Measurements from ENCODE around the gene SORD. TPM values are rescaled to one million over a fixed set of nuclear protein-coding genes. Genes with fewer than 3 reads are reported as not detected.
"Not testable (repeated sequence)": the region's sequence is repeated elsewhere in the genome, so short reads cannot be mapped to it uniquely, and the experiment has no call there.

The SORD gene
- 100 to 1,000 TPM; 197 to 593 TPM for total RNA-seq

- H3K4me3 ChIP-seq, result peak within 1 kb of the TSS; percentile 59 to 64
- intact Hi-C loops (cut with DNase I), result no loop called here
- no peaks in the 10 kb centered on the region for H3K4me1 ChIP-seq (replicated peaks)
- no peaks in the 10 kb centered on the region for H3K9me3 ChIP-seq
- peak within 1 kb of the TSS; percentile 84 to 87 for H3K27ac ChIP-seq
- H3K27me3 ChIP-seq (replicated peaks; ENCODE audit: insufficient read depth), result no peaks in the 10 kb centered on the region
- H3K36me3 ChIP-seq, result no peaks in the 10 kb centered on the region
- WGBS, result 2% methylated on average over 40 of the region's 48 CpGs
- peak; percentile 81 for TF ChIP-seq POLR2AphosphoS5 (IDR thresholded peaks at IDR 0.05)
- peak; percentile 64 for TF ChIP-seq POLR2A (IDR thresholded peaks at IDR 0.05)
- TF ChIP-seq CTCF (IDR thresholded peaks at IDR 0.05), result no peak
- peak; percentile 92 for DNase-seq (ENCODE audit: low spot score)
These were observed at the start of gene SORD for GRCh38 chr15:45022871-45023658. Gene SORD, plus strand, starts transcription at chr15:45023195. Its CDS starts 89 bp downstream, at chr15:45023284.

- H3K36me3 ChIP-seq, result not testable (repeated sequence)
These were observed 46.8 kb upstream of the SORD start for GRCh38 chr15:44976183-44976582.

DNA sequence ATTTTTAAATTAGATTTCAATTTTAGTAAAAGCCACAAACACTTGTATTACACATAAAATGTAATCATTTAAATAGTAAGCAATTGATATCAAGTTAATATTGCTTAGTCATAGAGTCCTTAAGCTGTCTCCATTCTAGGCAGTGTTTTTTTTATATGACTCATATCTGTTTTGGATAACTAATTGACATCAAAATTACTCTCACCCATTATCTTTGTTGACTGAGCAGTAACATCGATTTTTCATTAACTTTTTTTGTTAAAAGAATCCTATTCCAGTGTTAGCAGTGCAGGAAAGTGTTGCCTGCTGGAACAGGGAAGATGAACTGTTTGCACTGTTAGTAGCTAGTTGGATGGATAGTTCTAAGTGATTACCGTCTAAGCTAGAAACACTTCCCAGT is 45.2 kb upstream of the SORD start:
- DNase-seq (ENCODE audit: low spot score), result not testable (repeated sequence)
- WGBS, result 45% methylated on average over 2 of the region's 2 CpGs

More at GRCh38 chr15:44976183-44976582, 46.8 kb upstream of the SORD start:
- H3K27ac ChIP-seq; DNase-seq (ENCODE audit: low spot score); intact Hi-C loops (cut with DNase I); H3K27me3 ChIP-seq (replicated peaks; ENCODE audit: insufficient read depth); H3K4me3 ChIP-seq; H3K9me3 ChIP-seq; H3K4me1 ChIP-seq (replicated peaks): not testable (repeated sequence)
- WGBS, result 100% methylated on average over 3 of the region's 3 CpGs

DNA sequence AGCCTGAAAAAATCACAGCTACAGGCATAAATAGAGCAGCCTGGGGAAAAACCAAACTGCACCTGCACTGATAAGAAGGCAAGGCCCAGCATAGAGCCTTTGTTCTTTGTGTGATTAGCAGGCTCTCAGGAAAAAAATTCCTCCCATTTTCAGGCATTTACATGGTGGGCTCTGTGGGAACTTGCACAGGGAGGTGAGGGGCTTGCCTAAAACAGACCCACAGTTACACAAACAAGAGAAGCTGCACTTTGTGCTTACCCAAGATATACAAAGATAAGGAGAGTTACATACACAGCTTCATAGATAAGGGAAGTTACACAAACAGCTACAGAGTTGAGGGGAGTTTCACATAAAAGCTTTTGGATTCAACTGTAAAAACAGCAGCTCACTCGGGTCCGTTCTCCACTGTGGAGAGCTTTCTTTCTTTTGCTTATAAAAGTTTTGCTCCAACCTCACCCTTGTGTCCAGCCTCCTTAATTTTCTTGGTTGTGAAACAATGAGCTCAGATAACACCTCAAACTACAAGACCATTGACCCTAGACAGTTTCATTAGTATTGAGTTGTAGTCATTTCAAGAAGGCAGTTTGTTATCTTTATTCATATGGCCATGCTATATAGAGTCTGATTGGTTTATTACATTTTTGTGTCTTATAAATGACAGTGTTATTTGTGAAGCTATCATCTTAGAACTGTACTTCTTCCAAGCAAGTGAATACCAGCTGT is 43.2 kb upstream of the SORD start:
- intact Hi-C loops (cut with DNase I); H3K4me3 ChIP-seq; DNase-seq (ENCODE audit: low spot score); H3K36me3 ChIP-seq; H3K9me3 ChIP-seq; H3K27me3 ChIP-seq (replicated peaks; ENCODE audit: insufficient read depth); H3K4me1 ChIP-seq (replicated peaks): not testable (repeated sequence)
- H3K27ac ChIP-seq, result peak overlapping the region in 1 of 2 donors; percentile 23
- WGBS, result 32% methylated on average over 2 of the region's 2 CpGs

More for the DNA sequence above, 45.2 kb upstream of the SORD start:
- H3K4me3 ChIP-seq; intact Hi-C loops (cut with DNase I); H3K27ac ChIP-seq; H3K36me3 ChIP-seq; H3K27me3 ChIP-seq (replicated peaks; ENCODE audit: insufficient read depth); H3K9me3 ChIP-seq; H3K4me1 ChIP-seq (replicated peaks): not testable (repeated sequence)

DNA sequence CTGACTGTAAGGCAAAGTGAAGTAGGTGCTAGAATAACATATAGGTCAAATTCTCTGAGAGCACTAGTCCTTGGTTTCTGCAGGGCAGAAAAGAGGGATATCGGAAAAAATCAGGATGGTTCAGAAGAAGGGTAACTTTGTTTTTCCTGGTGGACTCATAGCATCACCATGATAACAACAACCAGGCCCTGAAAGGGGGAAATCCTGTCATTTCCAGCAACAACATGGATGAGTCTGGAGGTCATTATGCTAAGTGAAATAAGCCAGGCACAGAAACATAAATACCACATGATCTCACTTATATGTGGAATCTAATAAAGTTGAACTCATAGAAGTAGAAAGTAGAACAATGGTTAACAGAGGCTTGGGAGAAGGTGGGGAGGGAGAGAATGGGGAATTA is 38.9 kb upstream of the SORD start:
- H3K9me3 ChIP-seq; H3K4me3 ChIP-seq; H3K4me1 ChIP-seq (replicated peaks); intact Hi-C loops (cut with DNase I); H3K27me3 ChIP-seq (replicated peaks; ENCODE audit: insufficient read depth); DNase-seq (ENCODE audit: low spot score); H3K27ac ChIP-seq; H3K36me3 ChIP-seq: not testable (repeated sequence)
- WGBS, result 81% methylated on average over 1 of the region's 1 CpG

GRCh38 chr15:44986346-44987055 is 36.5 kb upstream of the SORD start:
- H3K36me3 ChIP-seq; H3K9me3 ChIP-seq; intact Hi-C loops (cut with DNase I); H3K4me3 ChIP-seq; DNase-seq (ENCODE audit: low spot score); H3K27me3 ChIP-seq (replicated peaks; ENCODE audit: insufficient read depth); H3K4me1 ChIP-seq (replicated peaks); H3K27ac ChIP-seq: not testable (repeated sequence)
- 89% methylated on average over 4 of the region's 4 CpGs for WGBS

DNA sequence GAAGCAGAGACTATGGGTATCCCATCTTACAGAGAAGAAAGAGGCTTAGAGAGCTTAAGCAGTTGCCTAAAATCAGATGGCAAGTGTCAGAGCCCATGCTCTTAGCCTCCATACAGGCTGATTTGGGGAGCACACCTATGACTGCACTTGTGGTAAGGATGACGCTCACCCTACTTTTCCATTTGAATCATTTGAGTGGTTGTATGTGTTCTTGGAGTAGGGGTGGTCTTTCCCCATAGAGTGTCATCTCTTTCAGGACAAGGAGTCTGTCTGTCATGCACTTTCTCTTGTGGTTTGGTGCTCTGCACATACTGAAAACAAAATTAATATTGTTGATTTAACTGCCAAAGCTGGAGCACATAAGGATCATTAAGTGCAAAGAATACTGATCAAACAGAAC is 35.3 kb upstream of the SORD start:
- DNase-seq (ENCODE audit: low spot score); H3K36me3 ChIP-seq; H3K4me1 ChIP-seq (replicated peaks); H3K27me3 ChIP-seq (replicated peaks; ENCODE audit: insufficient read depth); H3K4me3 ChIP-seq; H3K27ac ChIP-seq; intact Hi-C loops (cut with DNase I); H3K9me3 ChIP-seq: not testable (repeated sequence)
- WGBS, result 100% methylated on average over 1 of the region's 1 CpG
